HG02870 (cell line): ENCODE measurements around the gene HSBP1L1.
A peak's percentile ranks its signal among the peaks of the same experiment; 100 is the strongest.
"Not testable (repeated sequence)": the region's sequence is repeated elsewhere in the genome, so short reads cannot be mapped to it uniquely, and the experiment has no call there.

Experiments
- ATAC-seq: cut with Tn5 transposase; IDR thresholded peaks from one replicate; pipeline ENCODE4 v1.9.1; 2021; ENCODE audit warnings: mild to moderate bottlenecking, moderate library complexity; ENCODE audit not compliant: unreplicated experiment

Gene HSBP1L1

GRCh38 chr18:79982736-79983135, 18.3 kb downstream of the HSBP1L1 start:
- ATAC-seq, result no peak

- no peak for ATAC-seq
Measured at GRCh38 chr18:79983253-79983652, 18.8 kb downstream of the HSBP1L1 start.

GRCh38 chr18:79983793-79984192, 19.4 kb downstream of the HSBP1L1 start:
- ATAC-seq, result no peak

- ATAC-seq, result no peak
Measured at GRCh38 chr18:79985172-79985571, 20.7 kb downstream of the HSBP1L1 start.

- ATAC-seq, result no peak
Measured at GRCh38 chr18:79986726-79987125, 22.3 kb downstream of the HSBP1L1 start.

GRCh38 chr18:79987566-79987965, 23.1 kb downstream of the HSBP1L1 start:
- no peak for ATAC-seq

GRCh38 chr18:79988071-79988450, 23.6 kb downstream of the HSBP1L1 start:
- peak; percentile 53 for ATAC-seq

- ATAC-seq, result peak; percentile 94
Measured at GRCh38 chr18:79988451-79989194, 24.2 kb downstream of the HSBP1L1 start, which contains the start of gene TXNL4A. Gene TXNL4A, minus strand, starts transcription at chr18:79988563. Its CDS starts 171 bp downstream, at chr18:79988392.

- ATAC-seq, result no peak
Measured at GRCh38 chr18:79989195-79989497, 24.7 kb downstream of the HSBP1L1 start.

GRCh38 chr18:79991494-79991893, 27.1 kb downstream of the HSBP1L1 start:
- ATAC-seq, result no peak

GRCh38 chr18:79999701-80000100, 35.3 kb downstream of the HSBP1L1 start:
- not testable (repeated sequence) for ATAC-seq

GRCh38 chr18:80000877-80001276, 36.4 kb downstream of the HSBP1L1 start:
- ATAC-seq, result no peak

GRCh38 chr18:80002468-80002867, 38.0 kb downstream of the HSBP1L1 start:
- no peak for ATAC-seq

- ATAC-seq, result no peak
Measured at GRCh38 chr18:80004600-80005342, 40.3 kb downstream of the HSBP1L1 start.

GRCh38 chr18:80006724-80007123, 42.3 kb downstream of the HSBP1L1 start:
- ATAC-seq, result no peak

- no peak for ATAC-seq
Measured at GRCh38 chr18:80009661-80010550, 45.5 kb downstream of the HSBP1L1 start.

- ATAC-seq, result no peak
Measured at GRCh38 chr18:80010551-80010906, 46.1 kb downstream of the HSBP1L1 start.

GRCh38 chr18:80011496-80012137, 47.2 kb downstream of the HSBP1L1 start:
- not testable (repeated sequence) for ATAC-seq

- ATAC-seq, result no peak
Measured at GRCh38 chr18:80012714-80013113, 48.3 kb downstream of the HSBP1L1 start.
